Coronary artery (tissue), 2 donors: Measurements from ENCODE around the gene SIAH2.

Experiments
- DNase-seq: peaks from one replicate; pipeline ENCODE4 v3.0.0-alpha.2; 2017; ENCODE audit warnings: low spot score
- H3K27ac ChIP-seq, 2 donors: fragments of 200-600 bp; sonication (generic); one replicate each; pipeline ENCODE4 v1.5.1; 2016 to 2019
- H3K4me3 ChIP-seq: fragments of 200-600 bp; sonication (generic); 2 replicates; pipeline ENCODE4 v1.5.1; 2016; ENCODE audit warnings: mild to moderate bottlenecking, moderate library complexity
- TF ChIP-seq, protein P1 (sequence below): fragments of 200-600 bp; sonication (generic); IDR thresholded peaks from one replicate; pipeline ENCODE4 v1.5.1; 2019; ENCODE audit warnings: antibody characterized with exemption

Gene SIAH2

GRCh38 chr3:150765949-150766720 is 3.2 kb upstream of the SIAH2 start:
- Histone ChIP-seq H3K4me3 (no peak overlapping the region), H3K27ac (no peak overlapping the region)
- DNase-seq: no peak
- TF ChIP-seq, protein P1, sequence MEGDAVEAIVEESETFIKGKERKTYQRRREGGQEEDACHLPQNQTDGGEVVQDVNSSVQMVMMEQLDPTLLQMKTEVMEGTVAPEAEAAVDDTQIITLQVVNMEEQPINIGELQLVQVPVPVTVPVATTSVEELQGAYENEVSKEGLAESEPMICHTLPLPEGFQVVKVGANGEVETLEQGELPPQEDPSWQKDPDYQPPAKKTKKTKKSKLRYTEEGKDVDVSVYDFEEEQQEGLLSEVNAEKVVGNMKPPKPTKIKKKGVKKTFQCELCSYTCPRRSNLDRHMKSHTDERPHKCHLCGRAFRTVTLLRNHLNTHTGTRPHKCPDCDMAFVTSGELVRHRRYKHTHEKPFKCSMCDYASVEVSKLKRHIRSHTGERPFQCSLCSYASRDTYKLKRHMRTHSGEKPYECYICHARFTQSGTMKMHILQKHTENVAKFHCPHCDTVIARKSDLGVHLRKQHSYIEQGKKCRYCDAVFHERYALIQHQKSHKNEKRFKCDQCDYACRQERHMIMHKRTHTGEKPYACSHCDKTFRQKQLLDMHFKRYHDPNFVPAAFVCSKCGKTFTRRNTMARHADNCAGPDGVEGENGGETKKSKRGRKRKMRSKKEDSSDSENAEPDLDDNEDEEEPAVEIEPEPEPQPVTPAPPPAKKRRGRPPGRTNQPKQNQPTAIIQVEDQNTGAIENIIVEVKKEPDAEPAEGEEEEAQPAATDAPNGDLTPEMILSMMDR: no peak

GRCh38 chr3:150764967-150765366 is 2.0 kb upstream of the SIAH2 start:
- TF ChIP-seq, protein P1: no peak
- DNase-seq: no peak
- Histone ChIP-seq H3K4me3 (no peak overlapping the region), H3K27ac (no peak overlapping the region)

DNA sequence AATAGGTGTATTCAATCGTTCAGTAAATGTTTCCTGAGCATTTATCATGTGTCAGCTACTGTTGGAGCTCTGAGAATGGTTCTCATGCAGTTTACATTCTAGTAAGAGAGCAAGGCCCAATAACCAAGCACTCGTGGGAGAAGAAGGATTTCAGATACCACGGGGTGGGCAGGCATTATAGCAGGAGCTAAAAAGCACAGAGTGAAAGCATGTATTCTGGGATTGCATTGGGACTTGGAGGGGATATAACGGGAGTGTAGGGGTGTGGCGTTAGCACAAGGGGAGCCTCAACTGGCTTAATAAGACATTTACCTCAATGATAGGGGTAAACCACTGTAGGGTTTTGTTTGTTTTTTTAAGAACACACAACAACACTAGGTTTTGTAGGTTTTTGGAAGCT is 1.6 kb upstream of the SIAH2 start:
- H3K4me3 ChIP-seq: peak overlapping the region; percentile 72
- no peak for DNase-seq
- H3K27ac ChIP-seq: no peak overlapping the region
- TF ChIP-seq, protein P1: no peak

DNA sequence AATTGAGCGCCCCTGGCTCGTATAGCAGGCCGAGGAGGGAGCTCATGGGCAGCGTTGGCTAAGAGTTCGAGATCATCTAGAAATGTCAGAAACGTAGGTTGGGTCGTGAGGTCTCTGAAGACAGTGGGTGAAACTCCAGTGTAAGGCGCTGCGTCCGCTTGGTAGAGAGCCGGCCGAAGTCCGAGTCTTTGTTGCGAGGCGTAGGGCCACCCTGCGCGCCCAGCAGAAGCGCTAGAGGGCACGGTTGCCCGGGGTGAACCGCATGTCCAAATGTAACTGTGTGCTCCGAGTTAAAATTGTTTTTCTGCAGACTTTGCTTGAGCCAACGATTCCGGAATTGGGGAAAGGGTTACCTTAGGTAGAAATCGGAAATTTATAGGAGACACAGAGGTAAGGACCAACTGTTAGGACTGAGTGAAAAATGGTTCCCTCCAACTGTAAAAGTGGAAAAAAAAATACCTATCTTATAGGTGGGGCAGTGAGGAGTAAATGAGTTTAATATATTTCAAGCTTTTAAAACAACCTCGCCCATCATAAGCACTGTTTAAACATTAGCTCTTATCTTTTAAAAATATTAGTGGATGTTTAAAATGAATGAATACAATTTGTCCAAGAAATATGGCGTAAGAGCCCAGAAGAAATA is 993 bp upstream of the SIAH2 start:
- H3K27ac ChIP-seq: peak overlapping the region; percentile 93 to 96
- peak overlapping the region; percentile 72 for H3K4me3 ChIP-seq
- TF ChIP-seq, protein P1: peak; percentile 47
- DNase-seq: peak; percentile 87

DNA sequence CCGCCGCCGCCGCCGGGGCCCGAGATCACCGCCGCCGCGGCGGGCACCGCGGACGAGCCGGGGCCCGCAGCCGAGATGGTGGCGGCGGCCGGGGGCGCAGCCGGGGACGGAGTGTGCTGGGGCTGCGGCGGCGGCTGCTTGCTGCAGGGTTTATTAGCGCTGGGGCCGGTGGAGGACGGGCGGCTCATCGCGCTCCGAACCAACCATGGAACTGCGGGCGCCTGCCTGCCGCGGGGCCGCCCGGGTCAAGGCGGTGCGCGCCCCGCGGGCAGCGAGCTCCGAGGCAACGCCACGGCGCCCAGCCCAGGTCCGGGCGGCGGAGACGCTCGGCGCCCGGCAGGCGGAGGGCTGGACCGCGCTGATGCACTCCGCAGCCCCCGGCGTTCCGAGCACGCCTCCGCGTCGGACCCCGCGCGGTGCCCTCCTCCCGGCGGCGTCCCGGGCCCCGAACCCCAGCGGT is 277 bp downstream of the SIAH2 start:
- peak overlapping the region; percentile 93 to 96 for H3K27ac ChIP-seq
- H3K4me3 ChIP-seq: peak overlapping the region; percentile 72
- TF ChIP-seq, protein P1: no peak
- no peak for DNase-seq

GRCh38 chr3:150761831-150762661 is 923 bp downstream of the SIAH2 start:
- Histone ChIP-seq H3K27ac (peak overlapping the region; percentile 93 to 96), H3K4me3 (peak overlapping the region; percentile 72)
- peak; percentile 83 for DNase-seq
- TF ChIP-seq, protein P1: no peak
